Trophoblast cell (in vitro differentiated cells and primary cell): Measurements from ENCODE around the gene PARP8.
A peak's percentile ranks its signal among the peaks of the same experiment; 100 is the strongest.

Experiments
- DNase-seq, 2 donors: peaks; one replicate each; pipeline ENCODE4 v3.0.0-alpha.2; 2016
- H2AFZ ChIP-seq: 2 replicates; pipeline ENCODE4 v1.6.1; 2013; ENCODE audit warnings: low read length, moderate library complexity, mild to moderate bottlenecking; ENCODE audit not compliant: insufficient read depth, poor library complexity
- H2AK5ac ChIP-seq: 2 replicates; pipeline ENCODE4 v1.6.1; 2013; ENCODE audit warnings: mild to moderate bottlenecking, low read length
- H2BK120ac ChIP-seq: 2 replicates; pipeline ENCODE4 v1.6.1; 2013; ENCODE audit warnings: low read length, mild to moderate bottlenecking, moderate library complexity; ENCODE audit not compliant: insufficient read depth, poor library complexity
- H2BK12ac ChIP-seq: 2 replicates; pipeline ENCODE4 v1.6.1; 2013; ENCODE audit warnings: mild to moderate bottlenecking, low read length, moderate library complexity
- H2BK5ac ChIP-seq: 2 replicates; pipeline ENCODE4 v1.6.1; 2013; ENCODE audit warnings: low read length, low read depth, moderate library complexity, mild to moderate bottlenecking; ENCODE audit not compliant: poor library complexity
- H3K14ac ChIP-seq: 2 replicates; pipeline ENCODE4 v1.6.1; 2013; ENCODE audit warnings: mild to moderate bottlenecking, low read length
- H3K18ac ChIP-seq: 2 replicates; pipeline ENCODE4 v1.6.1; 2013; ENCODE audit warnings: mild to moderate bottlenecking, low read length
- H3K23ac ChIP-seq: 2 replicates; pipeline ENCODE4 v1.6.1; 2013; ENCODE audit warnings: low read length
- H3K27ac ChIP-seq: 2 replicates; pipeline ENCODE4 v1.5.1; 2013; ENCODE audit warnings: low read depth, mild to moderate bottlenecking, inconsistent platforms, low read length, moderate library complexity
- H3K27me3 ChIP-seq: 2 replicates; pipeline ENCODE4 v1.6.1; 2013; ENCODE audit warnings: inconsistent platforms, mild to moderate bottlenecking, low read length, moderate library complexity; ENCODE audit not compliant: insufficient read depth
- H3K36me3 ChIP-seq, 2 experiments: 1 replicate in 1 of 2; 2 replicates in 1 of 2; pipeline ENCODE4 v1.6.1; 2013; ENCODE audit warnings: low read length in 2 of 2, mild to moderate bottlenecking in 2 of 2, moderate library complexity in 1 of 2; ENCODE audit not compliant: insufficient read depth in 2 of 2, control insufficient read depth in 1 of 2
- H3K4ac ChIP-seq: 2 replicates; pipeline ENCODE4 v1.6.1; 2013; ENCODE audit warnings: low read depth, mild to moderate bottlenecking, low read length, moderate library complexity
- H3K4me1 ChIP-seq, 2 experiments: 1 replicate in 1 of 2; 2 replicates in 1 of 2; pipeline ENCODE4 v1.6.1; 2013; ENCODE audit warnings: low read length in 2 of 2, mild to moderate bottlenecking in 2 of 2, moderate library complexity in 1 of 2; ENCODE audit not compliant: insufficient read depth in 2 of 2, control insufficient read depth in 1 of 2
- H3K4me2 ChIP-seq: 2 replicates; pipeline ENCODE4 v1.6.1; 2013; ENCODE audit warnings: inconsistent platforms, mild to moderate bottlenecking, low read length, moderate library complexity
- H3K4me3 ChIP-seq: 2 replicates; pipeline ENCODE4 v1.5.1; 2013; ENCODE audit warnings: mild to moderate bottlenecking, low read depth, low read length, inconsistent platforms
- H3K79me1 ChIP-seq: one replicate; pipeline ENCODE4 v1.6.1; 2013; ENCODE audit warnings: low read length
- H3K79me2 ChIP-seq: 2 replicates; pipeline ENCODE4 v1.6.1; 2013; ENCODE audit warnings: low read length, mild to moderate bottlenecking; ENCODE audit not compliant: control insufficient read depth, insufficient read depth, poor library complexity
- H3K9ac ChIP-seq: 2 replicates; pipeline ENCODE4 v1.6.1; 2013; ENCODE audit warnings: mild to moderate bottlenecking, low read length
- H3K9me3 ChIP-seq: 2 replicates; pipeline ENCODE4 v1.6.1; 2013; ENCODE audit warnings: low read depth, mild to moderate bottlenecking, control low read depth, inconsistent platforms, low read length; ENCODE audit not compliant: insufficient read depth
- H4K12ac ChIP-seq: 2 replicates; pipeline ENCODE4 v1.6.1; 2013; ENCODE audit warnings: low read depth, mild to moderate bottlenecking, low read length, moderate library complexity
- H4K8ac ChIP-seq: 2 replicates; pipeline ENCODE4 v1.6.1; 2013; ENCODE audit warnings: low read depth, mild to moderate bottlenecking, low read length, moderate library complexity
- H4K91ac ChIP-seq: one replicate; pipeline ENCODE4 v1.6.1; 2013; ENCODE audit warnings: low read depth, mild to moderate bottlenecking, low read length, moderate library complexity
- WGBS: extraction: QIAGEN DNeasy Blood & Tissue Kit; methylation state at CpG from one replicate; pipeline ENCODE4 v1.1.7; 2013; ENCODE audit warnings: missing lambda C conversion rate; ENCODE audit not compliant: insufficient read length, insufficient coverage; ENCODE audit errors: extremely low coverage; 5-methylcytosine and 5-hydroxymethylcytosine counted together

Gene PARP8

DNA sequence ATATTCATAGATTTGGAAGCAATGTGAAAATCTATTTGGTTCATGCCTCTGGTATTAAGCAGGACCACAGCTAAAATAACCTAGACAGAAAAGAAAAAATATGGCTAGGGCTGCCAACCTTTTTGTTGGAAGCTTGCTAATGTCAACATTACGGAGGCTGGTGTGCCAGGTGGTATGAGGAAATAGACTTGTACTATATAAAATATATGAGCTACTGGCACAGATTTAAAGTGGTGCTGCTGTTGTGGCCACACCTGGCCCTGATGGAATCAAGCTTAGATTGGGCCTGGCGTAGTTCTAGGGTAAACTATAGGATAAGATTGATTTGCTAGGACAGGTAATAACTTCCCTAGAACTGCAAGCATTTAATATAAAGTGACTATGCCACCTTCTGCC is 10.6 kb upstream of the PARP8 start:
- no peak overlapping the region for H2BK120ac ChIP-seq
- no peaks in the 10 kb centered on the region for H3K27me3 ChIP-seq
- H2AK5ac ChIP-seq: no peak overlapping the region
- H3K14ac ChIP-seq: no peak overlapping the region
- no peaks in the 10 kb centered on the region for H3K36me3 ChIP-seq
- H3K4me3 ChIP-seq: no peak overlapping the region
- no peak overlapping the region for H2AFZ ChIP-seq
- DNase-seq: no peak
- H3K18ac ChIP-seq: no peak overlapping the region
- no peak overlapping the region for H3K23ac ChIP-seq
- no peaks in the 10 kb centered on the region for H3K9me3 ChIP-seq
- H3K4ac ChIP-seq: no peak overlapping the region
- WGBS: no CpG with 5 or more reads among the region's 2 CpGs
- no peaks in the 10 kb centered on the region for H3K4me1 ChIP-seq
- H4K91ac ChIP-seq: no peak overlapping the region
- H3K79me2 ChIP-seq: no peaks in the 10 kb centered on the region
- H4K12ac ChIP-seq: no peak overlapping the region
- no peak overlapping the region for H4K8ac ChIP-seq
- H2BK12ac ChIP-seq: no peak overlapping the region
- H3K9ac ChIP-seq: no peak overlapping the region
- H3K4me2 ChIP-seq: no peak overlapping the region
- no peaks in the 10 kb centered on the region for H3K79me1 ChIP-seq
- H3K27ac ChIP-seq: no peak overlapping the region
- H2BK5ac ChIP-seq: no peak overlapping the region

DNA sequence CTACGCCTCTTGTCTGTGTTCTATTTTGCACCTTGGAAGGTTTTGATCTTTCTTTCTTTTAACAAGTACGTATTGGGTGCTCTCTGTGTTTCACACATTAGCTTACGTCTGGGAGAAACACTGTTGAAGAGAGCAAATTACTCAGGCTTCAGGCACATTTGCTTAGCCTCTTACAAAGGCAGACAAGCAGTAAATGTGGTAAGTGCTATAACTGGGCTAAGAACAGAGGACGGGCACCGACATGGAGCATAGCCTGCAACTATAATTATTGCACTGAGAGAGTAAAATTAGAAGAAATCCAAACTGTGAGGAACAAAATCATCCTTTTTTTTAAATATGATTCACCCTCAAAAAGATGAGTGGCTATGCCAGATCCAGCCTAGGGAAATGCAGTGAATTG is 9.4 kb upstream of the PARP8 start:
- H2BK12ac ChIP-seq: no peak overlapping the region
- DNase-seq: no peak
- no CpG with 5 or more reads among the region's 5 CpGs for WGBS

DNA sequence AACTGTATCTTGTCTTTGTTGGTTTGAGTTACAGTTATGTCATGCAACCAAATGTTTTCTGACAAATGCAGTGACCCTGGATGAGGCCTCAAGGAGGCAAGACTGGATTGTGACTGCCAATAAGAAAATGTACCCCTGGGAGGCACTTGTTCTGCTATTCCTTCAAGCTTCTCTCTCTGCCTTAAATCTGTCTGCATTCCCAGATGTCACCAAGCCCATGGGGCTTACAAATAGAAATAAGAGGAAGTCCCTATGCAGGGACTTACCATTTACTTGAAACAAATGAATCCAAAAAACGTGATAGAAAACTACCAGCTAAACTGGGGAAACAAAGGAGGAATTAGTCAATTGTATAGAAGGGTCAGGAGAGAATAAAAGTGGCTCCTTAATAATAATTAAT is 8.2 kb upstream of the PARP8 start:
- Histone ChIP-seq H2BK120ac (no peak overlapping the region), H2BK5ac (no peak overlapping the region), H3K9me3 (no peaks in the 10 kb centered on the region), H4K8ac (no peak overlapping the region), H3K18ac (no peak overlapping the region), H3K36me3 (no peaks in the 10 kb centered on the region), H3K79me2 (no peaks in the 10 kb centered on the region), H2AK5ac (no peak overlapping the region), H3K23ac (no peak overlapping the region), H3K27me3 (no peaks in the 10 kb centered on the region), H3K79me1 (no peaks in the 10 kb centered on the region), H3K4ac (no peak overlapping the region), H4K12ac (no peak overlapping the region), H3K14ac (no peak overlapping the region), H3K4me2 (no peak overlapping the region), H3K27ac (no peak overlapping the region), H3K4me1 (no peaks in the 10 kb centered on the region), H2AFZ (no peak overlapping the region), H4K91ac (no peak overlapping the region), H3K9ac (no peak overlapping the region), H3K4me3 (no peak overlapping the region), H2BK12ac (no peak overlapping the region)
- WGBS: no CpG with 5 or more reads among the region's 1 CpG
- DNase-seq: no peak

More for the DNA sequence above, 9.4 kb upstream of the PARP8 start:
- H3K23ac ChIP-seq: no peak overlapping the region
- no peak overlapping the region for H3K9ac ChIP-seq
- no peak overlapping the region for H3K4me3 ChIP-seq
- H4K8ac ChIP-seq: no peak overlapping the region
- no peak overlapping the region for H2AK5ac ChIP-seq
- H3K27ac ChIP-seq: no peak overlapping the region
- H3K14ac ChIP-seq: no peak overlapping the region
- H2BK5ac ChIP-seq: no peak overlapping the region
- no peak overlapping the region for H2BK120ac ChIP-seq
- no peak overlapping the region for H4K12ac ChIP-seq
- no peak overlapping the region for H3K4me2 ChIP-seq
- H3K36me3 ChIP-seq: no peaks in the 10 kb centered on the region
- H3K4me1 ChIP-seq: no peaks in the 10 kb centered on the region
- no peaks in the 10 kb centered on the region for H3K79me2 ChIP-seq
- no peaks in the 10 kb centered on the region for H3K79me1 ChIP-seq
- H3K27me3 ChIP-seq: no peaks in the 10 kb centered on the region
- H3K18ac ChIP-seq: no peak overlapping the region
- H3K9me3 ChIP-seq: no peaks in the 10 kb centered on the region
- no peak overlapping the region for H3K4ac ChIP-seq
- no peak overlapping the region for H2AFZ ChIP-seq
- no peak overlapping the region for H4K91ac ChIP-seq

DNA sequence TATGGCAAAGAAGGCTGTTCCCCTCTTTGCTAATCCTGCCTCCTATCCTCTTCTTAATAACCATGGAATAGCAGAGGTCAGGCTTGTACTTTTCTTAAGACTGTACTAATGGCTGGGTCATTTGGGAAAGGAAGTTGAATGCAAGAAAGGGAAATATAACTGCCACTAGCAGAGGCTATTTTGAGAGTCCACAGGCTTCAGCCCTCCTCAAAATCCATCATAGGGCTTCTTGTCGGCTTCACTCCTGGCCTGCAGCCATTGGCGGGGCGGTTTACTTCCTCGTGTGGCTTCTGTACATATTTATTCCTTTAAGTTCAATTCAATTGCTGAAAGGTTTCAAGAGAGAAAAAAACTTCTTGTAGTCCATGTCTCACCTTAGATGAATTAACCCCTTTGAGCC is 2.8 kb upstream of the PARP8 start:
- no peak overlapping the region for H3K23ac ChIP-seq
- H3K9ac ChIP-seq: no peak overlapping the region
- no peak overlapping the region for H4K91ac ChIP-seq
- no peak overlapping the region for H3K27ac ChIP-seq
- H4K8ac ChIP-seq: no peak overlapping the region
- H4K12ac ChIP-seq: no peak overlapping the region
- no peaks in the 10 kb centered on the region for H3K36me3 ChIP-seq
- peaks cover 8% of the 10 kb centered on the region for H3K79me2 ChIP-seq
- no peaks in the 10 kb centered on the region for H3K27me3 ChIP-seq
- peak overlapping the region; percentile 13 for H2BK120ac ChIP-seq
- no peak overlapping the region for H3K4me3 ChIP-seq
- peak overlapping the region; percentile 53 for H3K18ac ChIP-seq
- DNase-seq: no peak
- no CpG with 5 or more reads among the region's 4 CpGs for WGBS
- no peak overlapping the region for H3K4me2 ChIP-seq
- H2BK12ac ChIP-seq: no peak overlapping the region
- H2AFZ ChIP-seq: no peak overlapping the region
- H2BK5ac ChIP-seq: no peak overlapping the region
- H2AK5ac ChIP-seq: no peak overlapping the region
- no peak overlapping the region for H3K4ac ChIP-seq
- peaks cover 14% of the 10 kb centered on the region for H3K79me1 ChIP-seq
- H3K9me3 ChIP-seq: peaks cover 3% of the 10 kb centered on the region
- peak overlapping the region; percentile 44 for H3K14ac ChIP-seq
- H3K4me1 ChIP-seq: peaks cover 0 to 6% of the 10 kb centered on the region in 2 experiments
